SK-N-SH (cell line): ENCODE measurements around the gene SLC39A9. TPM values are rescaled to one million over a fixed set of nuclear protein-coding genes. Genes with fewer than 3 reads are reported as not detected.

Experiments used
- CTCF ChIA-PET: fragments of 300-600, 350-600 bp; formaldehyde crosslinking; extraction: SDS; loops from one replicate; lab custom pipeline; 2021; lab: Yijun Ruan, JAX
- POLR2A ChIA-PET: fragments of 350-600 bp; sonication (Branson Sonifier 250); formaldehyde crosslinking; extraction: SDS; loops from one replicate; lab custom pipeline; 2020; ENCODE audit warnings: antibody characterized with exemption, inconsistent platforms; lab: Yijun Ruan, JAX
- DNase-seq: peaks from one replicate; pipeline ENCODE4 v3.0.0; 2012
- H2AFZ ChIP-seq: fragments of 200-600 bp; sonication (generic); 2 replicates; pipeline ENCODE4 v1.8.1; 2016; ENCODE audit warnings: antibody characterized with exemption, mild to moderate bottlenecking, low read depth
- H3F3A ChIP-seq: fragments of 200-600 bp; sonication (generic); replicated peaks from 2 replicates; pipeline ENCODE3; 2016; ENCODE audit warnings: antibody characterized with exemption, mild to moderate bottlenecking; ENCODE audit not compliant: insufficient read depth
- H3K27ac ChIP-seq, 2 experiments: fragments of 200-500 bp in 1 of 2; fragments of 200-600 bp in 1 of 2; sonication (Bioruptor generic) in 1 of 2; sonication (generic), shearing (Covaris generic) in 1 of 2; 2 replicates each; pipeline versions ENCODE4 v1.5.1 to v1.6.1; 2014 to 2016; ENCODE audit warnings: low read depth in 2 of 2, inconsistent platforms in 1 of 2, low read length in 1 of 2, mild to moderate bottlenecking in 1 of 2, mixed read lengths in 1 of 2
- H3K27me3 ChIP-seq: fragments of 200-600 bp; sonication (generic), shearing (Covaris generic); 2 replicates; pipeline ENCODE4 v1.6.1; 2016; ENCODE audit warnings: mixed run types; ENCODE audit not compliant: insufficient read depth
- H3K36me3 ChIP-seq, 2 experiments: fragments of 200-500 bp in 1 of 2; fragments of 200-600 bp in 1 of 2; sonication (Bioruptor generic) in 1 of 2; sonication (generic) in 1 of 2; replicated peaks in 1 of 2; 2 replicates each; pipeline versions ENCODE3 to v1.5.1; 2014 to 2016; ENCODE audit warnings: low read length in 1 of 2, mild to moderate bottlenecking in 1 of 2; ENCODE audit not compliant: insufficient read depth in 2 of 2, control insufficient read depth in 1 of 2
- H3K4me1 ChIP-seq, 2 experiments: fragments of 200-500 bp in 1 of 2; fragments of 200-600 bp in 1 of 2; sonication (Bioruptor generic) in 1 of 2; sonication (generic), shearing (Covaris generic) in 1 of 2; 2 replicates each; pipeline versions ENCODE4 v1.5.1 to v1.6.1; 2014 to 2016; ENCODE audit warnings: low read depth in 1 of 2, low read length in 1 of 2, mixed run types in 1 of 2; ENCODE audit not compliant: insufficient read depth in 2 of 2, control insufficient read depth in 1 of 2
- H3K4me2 ChIP-seq: fragments of 200-600 bp; sonication (generic), shearing (Covaris generic); 2 replicates; pipeline ENCODE4 v1.6.1; 2017; ENCODE audit warnings: mixed run types
- H3K4me3 ChIP-seq, 2 experiments: fragments of 200-500 bp in 1 of 2; fragments of 200-600 bp in 1 of 2; sonication (Bioruptor generic) in 1 of 2; sonication (generic), shearing (Covaris generic) in 1 of 2; 2 replicates each; pipeline versions ENCODE4 v1.5.1 to v1.8.1; 2014 to 2016; ENCODE audit warnings: low read depth in 2 of 2, inconsistent platforms in 1 of 2, low read length in 1 of 2, mild to moderate bottlenecking in 1 of 2, mixed read lengths in 1 of 2, moderate library complexity in 1 of 2
- H3K79me2 ChIP-seq: fragments of 200-600 bp; sonication (generic); 2 replicates; pipeline ENCODE4 v1.8.1; 2017; ENCODE audit warnings: mild to moderate bottlenecking; ENCODE audit not compliant: insufficient read depth
- H3K9ac ChIP-seq: fragments of 200-600 bp; sonication (generic); 2 replicates; pipeline ENCODE4 v1.6.1; 2017; ENCODE audit warnings: mixed run types
- H3K9me2 ChIP-seq: fragments of 200-600 bp; sonication (generic); 2 replicates; pipeline ENCODE4 v1.6.1; 2017; ENCODE audit warnings: mixed run types
- H3K9me3 ChIP-seq: fragments of 200-600 bp; sonication (generic); 2 replicates; pipeline ENCODE4 v1.6.1; 2017; ENCODE audit warnings: mixed run types, mild to moderate bottlenecking, moderate library complexity
- H4K20me1 ChIP-seq: fragments of 200-600 bp; sonication (generic); 2 replicates; pipeline ENCODE4 v1.6.1; 2017; ENCODE audit warnings: mild to moderate bottlenecking, mixed run types; ENCODE audit not compliant: insufficient read depth
- CHD2 ChIP-seq: fragments of 150-350 bp; IDR thresholded peaks from 2 replicates; pipeline ENCODE4 v1.6.1; 2018; ENCODE audit warnings: low read length; ENCODE audit not compliant: partially characterized antibody
- FOXM1 ChIP-seq: IDR thresholded peaks from 2 replicates; pipeline ENCODE4 v1.4.0; 2012; ENCODE audit warnings: low read depth, mild to moderate bottlenecking
- IRF3 ChIP-seq: fragments of 150-350 bp; IDR thresholded peaks from 2 replicates; pipeline ENCODE4 v1.6.1; 2016; ENCODE audit warnings: mild to moderate bottlenecking, low read depth, low read length
- JUND ChIP-seq: IDR thresholded peaks from 2 replicates; pipeline ENCODE4 v1.4.0; 2012
- MEF2A ChIP-seq: IDR thresholded peaks from 2 replicates; pipeline ENCODE4 v1.4.0; 2012; ENCODE audit warnings: low read depth, borderline replicate concordance
- NFIC ChIP-seq: IDR thresholded peaks from 2 replicates; pipeline ENCODE4 v1.4.0; 2012; ENCODE audit warnings: borderline replicate concordance
- RAD21 ChIP-seq: IDR thresholded peaks from 2 replicates; pipeline ENCODE4 v1.6.1; 2012; ENCODE audit warnings: mild to moderate bottlenecking, low read length
- RCOR1 ChIP-seq: fragments of 150-350 bp; IDR thresholded peaks from 2 replicates; pipeline ENCODE4 v1.6.1; 2017; ENCODE audit warnings: antibody characterized with exemption, low read length
- REST ChIP-seq: IDR thresholded peaks from 2 replicates; pipeline ENCODE4 v1.6.1; 2012; ENCODE audit warnings: mild to moderate bottlenecking, low read depth, low read length, moderate library complexity
- RFX5 ChIP-seq: IDR thresholded peaks from 2 replicates; pipeline ENCODE4 v1.6.1; 2012; ENCODE audit warnings: mild to moderate bottlenecking, improper control_type of control experiment, low read length
- RXRA ChIP-seq: IDR thresholded peaks from 2 replicates; pipeline ENCODE4 v1.4.0; 2012; ENCODE audit warnings: low read depth, mild to moderate bottlenecking, borderline replicate concordance
- SIN3A ChIP-seq: IDR thresholded peaks from 2 replicates; pipeline ENCODE4 v1.6.1; 2012; ENCODE audit warnings: low read depth, mild to moderate bottlenecking, low read length, moderate library complexity, borderline replicate concordance
- SMC3 ChIP-seq: IDR thresholded peaks from 2 replicates; pipeline ENCODE4 v1.6.1; 2012; ENCODE audit warnings: low read depth, low read length, improper control_type of control experiment
- TEAD4 ChIP-seq: IDR thresholded peaks from 2 replicates; pipeline ENCODE4 v1.4.0; 2012; ENCODE audit warnings: mild to moderate bottlenecking, borderline replicate concordance; ENCODE audit not compliant: insufficient read depth
- WGBS: methylation state at CpG from one replicate; pipeline ENCODE4 v1.1.6; 2017; ENCODE audit warnings: low lambda C conversion rate; 5-methylcytosine and 5-hydroxymethylcytosine counted together
- polyA plus RNA-seq, 3 experiments: library from polyadenylated mRNA; depleted of rRNA; stranded (reverse); fragments of >200 nt; gene quantifications; 2 replicates each; pipeline ENCODE4 v1.2.3, GENCODE V29; 2012
- TF ChIP-seq, protein P1 (sequence below): IDR thresholded peaks from 2 replicates; pipeline ENCODE4; 2012
- TF ChIP-seq, protein P2 (sequence below): fragments of 200-600 bp; sonication (generic); IDR thresholded peaks from 2 replicates; pipeline ENCODE4 v1.6.1; 2017; ENCODE audit warnings: antibody characterized with exemption, mild to moderate bottlenecking, moderate library complexity
- TF ChIP-seq, protein P3 (sequence below): IDR thresholded peaks from 2 replicates; pipeline ENCODE4 v1.4.0; 2012; ENCODE audit warnings: low read depth, borderline replicate concordance
- TF ChIP-seq, protein P4 (sequence below): fragments of 150-350 bp; IDR thresholded peaks from 2 replicates; pipeline ENCODE4 v1.6.1; 2017; ENCODE audit warnings: antibody characterized with exemption, low read length, low read depth, borderline replicate concordance
- TF ChIP-seq, protein P5 (sequence below): IDR thresholded peaks from 2 replicates; pipeline ENCODE4 v1.4.0; 2012; ENCODE audit warnings: low read depth, borderline replicate concordance

The SLC39A9 gene
- polyA plus RNA-seq, 1 of the 3 experiments (the other 2 are of a cell fraction): 39.8 TPM

- H3K4me1 ChIP-seq: peaks cover 6 to 13% of the 10 kb centered on the region in 2 experiments; a peak in 3 of 4 replicates
- H2AFZ ChIP-seq: no peak overlapping the region
- no peak overlapping the region for H3K9ac ChIP-seq
- H3K79me2 ChIP-seq: peaks cover 100% of the 10 kb centered on the region
- TF ChIP-seq RFX5 (no peak), JUND (no peak), MEF2A (no peak), CHD2 (no peak), RXRA (no peak), RCOR1 (no peak), SMC3 (no peak), TEAD4 (no peak), IRF3 (no peak), SIN3A (no peak), NFIC (no peak), RAD21 (no peak), FOXM1 (no peak), REST (no peak)
- TF ChIP-seq, protein P1, sequence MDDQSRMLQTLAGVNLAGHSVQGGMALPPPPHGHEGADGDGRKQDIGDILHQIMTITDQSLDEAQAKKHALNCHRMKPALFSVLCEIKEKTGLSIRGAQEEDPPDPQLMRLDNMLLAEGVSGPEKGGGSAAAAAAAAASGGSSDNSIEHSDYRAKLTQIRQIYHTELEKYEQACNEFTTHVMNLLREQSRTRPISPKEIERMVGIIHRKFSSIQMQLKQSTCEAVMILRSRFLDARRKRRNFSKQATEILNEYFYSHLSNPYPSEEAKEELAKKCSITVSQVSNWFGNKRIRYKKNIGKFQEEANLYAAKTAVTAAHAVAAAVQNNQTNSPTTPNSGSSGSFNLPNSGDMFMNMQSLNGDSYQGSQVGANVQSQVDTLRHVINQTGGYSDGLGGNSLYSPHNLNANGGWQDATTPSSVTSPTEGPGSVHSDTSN: no peak
- TF ChIP-seq, protein P2, sequence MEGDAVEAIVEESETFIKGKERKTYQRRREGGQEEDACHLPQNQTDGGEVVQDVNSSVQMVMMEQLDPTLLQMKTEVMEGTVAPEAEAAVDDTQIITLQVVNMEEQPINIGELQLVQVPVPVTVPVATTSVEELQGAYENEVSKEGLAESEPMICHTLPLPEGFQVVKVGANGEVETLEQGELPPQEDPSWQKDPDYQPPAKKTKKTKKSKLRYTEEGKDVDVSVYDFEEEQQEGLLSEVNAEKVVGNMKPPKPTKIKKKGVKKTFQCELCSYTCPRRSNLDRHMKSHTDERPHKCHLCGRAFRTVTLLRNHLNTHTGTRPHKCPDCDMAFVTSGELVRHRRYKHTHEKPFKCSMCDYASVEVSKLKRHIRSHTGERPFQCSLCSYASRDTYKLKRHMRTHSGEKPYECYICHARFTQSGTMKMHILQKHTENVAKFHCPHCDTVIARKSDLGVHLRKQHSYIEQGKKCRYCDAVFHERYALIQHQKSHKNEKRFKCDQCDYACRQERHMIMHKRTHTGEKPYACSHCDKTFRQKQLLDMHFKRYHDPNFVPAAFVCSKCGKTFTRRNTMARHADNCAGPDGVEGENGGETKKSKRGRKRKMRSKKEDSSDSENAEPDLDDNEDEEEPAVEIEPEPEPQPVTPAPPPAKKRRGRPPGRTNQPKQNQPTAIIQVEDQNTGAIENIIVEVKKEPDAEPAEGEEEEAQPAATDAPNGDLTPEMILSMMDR: no peak
- TF ChIP-seq, protein P3, sequence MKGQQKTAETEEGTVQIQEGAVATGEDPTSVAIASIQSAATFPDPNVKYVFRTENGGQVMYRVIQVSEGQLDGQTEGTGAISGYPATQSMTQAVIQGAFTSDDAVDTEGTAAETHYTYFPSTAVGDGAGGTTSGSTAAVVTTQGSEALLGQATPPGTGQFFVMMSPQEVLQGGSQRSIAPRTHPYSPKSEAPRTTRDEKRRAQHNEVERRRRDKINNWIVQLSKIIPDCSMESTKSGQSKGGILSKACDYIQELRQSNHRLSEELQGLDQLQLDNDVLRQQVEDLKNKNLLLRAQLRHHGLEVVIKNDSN: no peak
- TF ChIP-seq, protein P4, sequence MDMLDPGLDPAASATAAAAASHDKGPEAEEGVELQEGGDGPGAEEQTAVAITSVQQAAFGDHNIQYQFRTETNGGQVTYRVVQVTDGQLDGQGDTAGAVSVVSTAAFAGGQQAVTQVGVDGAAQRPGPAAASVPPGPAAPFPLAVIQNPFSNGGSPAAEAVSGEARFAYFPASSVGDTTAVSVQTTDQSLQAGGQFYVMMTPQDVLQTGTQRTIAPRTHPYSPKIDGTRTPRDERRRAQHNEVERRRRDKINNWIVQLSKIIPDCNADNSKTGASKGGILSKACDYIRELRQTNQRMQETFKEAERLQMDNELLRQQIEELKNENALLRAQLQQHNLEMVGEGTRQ: no peak
- TF ChIP-seq, protein P5, sequence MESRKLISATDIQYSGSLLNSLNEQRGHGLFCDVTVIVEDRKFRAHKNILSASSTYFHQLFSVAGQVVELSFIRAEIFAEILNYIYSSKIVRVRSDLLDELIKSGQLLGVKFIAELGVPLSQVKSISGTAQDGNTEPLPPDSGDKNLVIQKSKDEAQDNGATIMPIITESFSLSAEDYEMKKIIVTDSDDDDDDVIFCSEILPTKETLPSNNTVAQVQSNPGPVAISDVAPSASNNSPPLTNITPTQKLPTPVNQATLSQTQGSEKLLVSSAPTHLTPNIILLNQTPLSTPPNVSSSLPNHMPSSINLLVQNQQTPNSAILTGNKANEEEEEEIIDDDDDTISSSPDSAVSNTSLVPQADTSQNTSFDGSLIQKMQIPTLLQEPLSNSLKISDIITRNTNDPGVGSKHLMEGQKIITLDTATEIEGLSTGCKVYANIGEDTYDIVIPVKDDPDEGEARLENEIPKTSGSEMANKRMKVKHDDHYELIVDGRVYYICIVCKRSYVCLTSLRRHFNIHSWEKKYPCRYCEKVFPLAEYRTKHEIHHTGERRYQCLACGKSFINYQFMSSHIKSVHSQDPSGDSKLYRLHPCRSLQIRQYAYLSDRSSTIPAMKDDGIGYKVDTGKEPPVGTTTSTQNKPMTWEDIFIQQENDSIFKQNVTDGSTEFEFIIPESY: no peak
- no peak for DNase-seq
- POLR2A ChIA-PET: interaction anchor here (1.2 kb wide), 1 partner anchor 132 kb away, joined by 4 read pairs; the partner anchor contains the start of gene GALNT16
- peaks cover 3% of the 10 kb centered on the region for H3F3A ChIP-seq
- no peak overlapping the region for H3K27ac ChIP-seq
- H3K9me3 ChIP-seq: no peaks in the 10 kb centered on the region
- H3K36me3 ChIP-seq: peaks cover 62 to 86% of the 10 kb centered on the region in 2 experiments
- 88% methylated on average over 3 of the region's 3 CpGs for WGBS
- H3K9me2 ChIP-seq: no peaks in the 10 kb centered on the region
- H3K4me3 ChIP-seq: no peak overlapping the region
- no peak overlapping the region for H3K4me2 ChIP-seq
- H3K27me3 ChIP-seq: no peaks in the 10 kb centered on the region
- peaks cover 88% of the 10 kb centered on the region for H4K20me1 ChIP-seq
- CTCF ChIA-PET: interaction anchor here (0.9 kb wide), 1 partner anchor 130 kb away, joined by 3 read pairs; no protein-coding TSS in a partner anchor
Observed at GRCh38 chr14:69392481-69392880, 6.0 kb upstream of the SLC39A9 start.
